Thoracic aorta (tissue), 2 donors: Measurements from ENCODE around the gene MCM6. TPM values are rescaled to one million over a fixed set of nuclear protein-coding genes. Genes with fewer than 3 reads are reported as not detected.
"Not testable (repeated sequence)": the region's sequence is repeated elsewhere in the genome, so short reads cannot be mapped to it uniquely, and the experiment has no call there.

Experiments used
- ATAC-seq: fragments of 150-250 bp; one replicate; pipeline ENCODE4 v1.8.0; 2017; ENCODE audit warnings: low read depth; ENCODE audit not compliant: insufficient number of reproducible peaks, low FRiP score
- DNase-seq: peaks from one replicate; pipeline ENCODE4 v3.0.0-alpha.2; 2020; ENCODE audit warnings: low spot score
- H3K27ac ChIP-seq, 2 donors: fragments of 200-600 bp; sonication (generic); 1 replicate in 1 of 2; 2 replicates in 1 of 2; pipeline ENCODE4 v1.5.1; 2016; ENCODE audit warnings: mild to moderate bottlenecking in 2 of 2, moderate library complexity in 2 of 2
- H3K27me3 ChIP-seq: fragments of 200-600 bp; sonication (generic); replicated peaks from 2 replicates; pipeline ENCODE4 v1.6.0; 2016; ENCODE audit warnings: mild to moderate bottlenecking; ENCODE audit not compliant: insufficient read depth
- H3K36me3 ChIP-seq: fragments of 200-600 bp; sonication (generic); one replicate; pipeline ENCODE4 v1.5.1; 2016
- H3K4me1 ChIP-seq, 2 donors: fragments of 200-600 bp; sonication (generic); 1 replicate in 1 of 2; 2 replicates in 1 of 2; pipeline versions ENCODE4 v1.5.1 to v1.6.0; 2016; ENCODE audit warnings: low read depth in 2 of 2, mild to moderate bottlenecking in 1 of 2; ENCODE audit not compliant: control insufficient read depth in 1 of 2
- H3K4me3 ChIP-seq: fragments of 200-600 bp; sonication (generic); 2 replicates; pipeline ENCODE4 v1.5.1; 2016; ENCODE audit warnings: mild to moderate bottlenecking
- H3K9me3 ChIP-seq: fragments of 200-600 bp; sonication (generic); 2 replicates; pipeline ENCODE4 v1.5.1; 2016
- CTCF ChIP-seq: fragments of 200-600 bp; sonication (generic); IDR thresholded peaks from one replicate; pipeline ENCODE4 v1.5.1; 2019; ENCODE audit warnings: antibody characterized with exemption
- total RNA-seq, 2 donors: library from RNA; depleted of rRNA; stranded (reverse); fragments of >200 nt; gene quantifications; one replicate each; pipeline versions ENCODE4 v1.1.0 to v1.2.3, GENCODE V29; 2016

Gene MCM6
- total RNA-seq, 2 donors from 2014 or later, result 8.7 to 16.9 TPM

GRCh38 chr2:135796606-135797005 lies 79.6 kb downstream of the MCM6 start:
- no peaks in the 10 kb centered on the region for H3K27me3 ChIP-seq
- H3K36me3 ChIP-seq, result no peaks in the 10 kb centered on the region
- DNase-seq (no peak), ATAC-seq (no peak)
- H3K27ac ChIP-seq, result no peak overlapping the region
- TF ChIP-seq CTCF, result no peak
- H3K4me1 ChIP-seq, result no peaks in the 10 kb centered on the region
- no peak overlapping the region for H3K4me3 ChIP-seq
- no peaks in the 10 kb centered on the region for H3K9me3 ChIP-seq

- H3K27me3 ChIP-seq, H3K4me1 ChIP-seq, ATAC-seq, H3K9me3 ChIP-seq, H3K27ac ChIP-seq, DNase-seq, H3K4me3 ChIP-seq, H3K36me3 ChIP-seq: not testable (repeated sequence)
Observed at GRCh38 chr2:135795641-135796040, 80.6 kb downstream of the MCM6 start.

- no peaks in the 10 kb centered on the region for H3K27me3 ChIP-seq
- no peak for ATAC-seq
- H3K9me3 ChIP-seq, result no peaks in the 10 kb centered on the region
- H3K36me3 ChIP-seq, result no peaks in the 10 kb centered on the region
- H3K27ac ChIP-seq, result no peak overlapping the region
- no peak overlapping the region for H3K4me3 ChIP-seq
- TF ChIP-seq CTCF, result no peak
- H3K4me1 ChIP-seq, result no peaks in the 10 kb centered on the region
- DNase-seq, result no peak
Observed at GRCh38 chr2:135792401-135793150, 83.7 kb downstream of the MCM6 start.

- Histone ChIP-seq H3K27ac (no peak overlapping the region), H3K9me3 (no peaks in the 10 kb centered on the region), H3K27me3 (no peaks in the 10 kb centered on the region), H3K4me1 (peaks cover 0 to 7% of the 10 kb centered on the region in 2 donors), H3K36me3 (no peaks in the 10 kb centered on the region), H3K4me3 (no peak overlapping the region)
- TF ChIP-seq CTCF, result no peak
- DNase-seq, result no peak
- ATAC-seq, result no peak
Observed at GRCh38 chr2:135791418-135792190, 84.6 kb downstream of the MCM6 start.

GRCh38 chr2:135790423-135790822 lies 85.8 kb downstream of the MCM6 start:
- no peaks in the 10 kb centered on the region for H3K27me3 ChIP-seq
- no peak overlapping the region for H3K4me3 ChIP-seq
- no peak overlapping the region for H3K27ac ChIP-seq
- DNase-seq (no peak), ATAC-seq (no peak)
- no peaks in the 10 kb centered on the region for H3K9me3 ChIP-seq
- no peak for TF ChIP-seq CTCF
- peaks cover 0 to 7% of the 10 kb centered on the region in 2 donors for H3K4me1 ChIP-seq
- no peaks in the 10 kb centered on the region for H3K36me3 ChIP-seq

Other genes starting within 250 kb of the MCM6 start
- 100 to 1,000 TPM in 1 of 2 donors, 10 to 100 TPM in 1; 44.8 to 126 TPM for gene UBXN4, start 134.6 kb downstream of the MCM6 start, total RNA-seq
- under 1 TPM in 1 of 2 donors, not detected in 1; 0.28 TPM for gene LCT, start 39.3 kb downstream of the MCM6 start, total RNA-seq
- gene DARS1, start 109.2 kb upstream of the MCM6 start, total RNA-seq, result 10 to 100 TPM; 42.8 to 67.9 TPM
- 10 to 100 TPM; 26.3 to 42.2 TPM for gene CXCR4, start 241.7 kb upstream of the MCM6 start, total RNA-seq